Neuronal stem cell (in vitro differentiated cells): ENCODE data around the gene FHIT.

Experiments used
- DNase-seq: peaks from one replicate; pipeline ENCODE4 v3.0.0-alpha.2; 2013; ENCODE audit warnings: low spot score
- H2AFZ ChIP-seq: one replicate; pipeline ENCODE4 v1.6.1; 2013; ENCODE audit warnings: mild to moderate bottlenecking, low read length, inconsistent platforms
- H2AK5ac ChIP-seq: 2 replicates; pipeline ENCODE4 v1.6.1; 2013; ENCODE audit warnings: low read depth, mild to moderate bottlenecking, inconsistent platforms, low read length, moderate library complexity, mixed read lengths
- H2BK120ac ChIP-seq: 2 replicates; pipeline ENCODE4 v1.6.1; 2013; ENCODE audit warnings: low read depth, mild to moderate bottlenecking, inconsistent platforms, low read length, moderate library complexity, mixed read lengths
- H2BK12ac ChIP-seq: one replicate; pipeline ENCODE4 v1.6.1; 2013; ENCODE audit warnings: low read length, inconsistent platforms
- H2BK15ac ChIP-seq: 2 replicates; pipeline ENCODE4 v1.6.1; 2013; ENCODE audit warnings: mild to moderate bottlenecking, low read length, inconsistent platforms, mixed read lengths
- H2BK5ac ChIP-seq: one replicate; pipeline ENCODE4 v1.6.1; 2013; ENCODE audit warnings: inconsistent platforms, mild to moderate bottlenecking, low read length, moderate library complexity
- H3K14ac ChIP-seq: one replicate; pipeline ENCODE4 v1.6.1; 2013; ENCODE audit warnings: low read length, inconsistent platforms
- H3K18ac ChIP-seq: 2 replicates; pipeline ENCODE4 v1.6.1; 2013; ENCODE audit warnings: low read length, inconsistent platforms
- H3K23ac ChIP-seq: 2 replicates; pipeline ENCODE4 v1.6.1; 2013; ENCODE audit warnings: low read depth, mild to moderate bottlenecking, mixed read lengths, low read length, inconsistent platforms; ENCODE audit not compliant: poor library complexity
- H3K27ac ChIP-seq: replicated peaks from 3 replicates; pipeline ENCODE4 v1.5.1; 2013; ENCODE audit warnings: low read length, inconsistent platforms
- H3K27me3 ChIP-seq, 3 experiments: 2 replicates each; pipeline ENCODE4 v1.6.1; 2013; ENCODE audit warnings: low read length in 3 of 3, mild to moderate bottlenecking in 2 of 3, inconsistent platforms in 1 of 3, low read depth in 1 of 3, mixed read lengths in 1 of 3, moderate library complexity in 1 of 3; ENCODE audit not compliant: control insufficient read depth in 3 of 3, insufficient read depth in 3 of 3
- H3K36me3 ChIP-seq, 2 donors: replicated peaks in 1 of 2; 2 replicates each; pipeline ENCODE4 v1.6.1; 2013; ENCODE audit warnings: low read length in 2 of 2; ENCODE audit not compliant: control insufficient read depth in 2 of 2, insufficient read depth in 2 of 2
- H3K4ac ChIP-seq: 2 replicates; pipeline ENCODE4 v1.6.1; 2013; ENCODE audit warnings: inconsistent platforms, mild to moderate bottlenecking, low read length, moderate library complexity
- H3K4me1 ChIP-seq, 2 donors: 1 replicate in 1 of 2; 2 replicates in 1 of 2; pipeline ENCODE4 v1.6.1; 2013; ENCODE audit warnings: low read length in 2 of 2, low read depth in 1 of 2; ENCODE audit not compliant: control insufficient read depth in 2 of 2, insufficient read depth in 1 of 2
- H3K4me2 ChIP-seq: one replicate; pipeline ENCODE4 v1.6.1; 2013; ENCODE audit warnings: mild to moderate bottlenecking, low read length, inconsistent platforms; ENCODE audit not compliant: insufficient read depth, poor library complexity, severe bottlenecking
- H3K4me3 ChIP-seq, 2 donors: 2 replicates each; pipeline ENCODE4 v1.5.1; 2013; ENCODE audit warnings: low read length in 2 of 2, mild to moderate bottlenecking in 2 of 2, inconsistent platforms in 1 of 2, moderate library complexity in 1 of 2
- H3K79me1 ChIP-seq: one replicate; pipeline ENCODE4 v1.6.1; 2013; ENCODE audit warnings: low read depth, mild to moderate bottlenecking, inconsistent platforms, low read length, moderate library complexity
- H3K9ac ChIP-seq: one replicate; pipeline ENCODE4 v1.6.1; 2013; ENCODE audit warnings: mild to moderate bottlenecking, low read depth, low read length, inconsistent platforms; ENCODE audit not compliant: poor library complexity
- H3K9me3 ChIP-seq, 2 donors: replicated peaks in 1 of 2; 2 replicates each; pipeline versions ENCODE3 to v1.6.1; 2013; ENCODE audit warnings: low read length in 2 of 2, mild to moderate bottlenecking in 2 of 2, inconsistent platforms in 1 of 2, low read depth in 1 of 2, mixed read lengths in 1 of 2, moderate library complexity in 1 of 2; ENCODE audit not compliant: control insufficient read depth in 2 of 2, insufficient read depth in 1 of 2
- H4K8ac ChIP-seq: one replicate; pipeline ENCODE4 v1.6.1; 2013; ENCODE audit warnings: low read depth, mild to moderate bottlenecking, inconsistent platforms, low read length, moderate library complexity
- H4K91ac ChIP-seq: one replicate; pipeline ENCODE4 v1.6.1; 2013; ENCODE audit warnings: low read length, low read depth, mild to moderate bottlenecking, inconsistent platforms; ENCODE audit not compliant: poor library complexity
- WGBS, 2 donors: extraction: QIAGEN DNeasy Blood & Tissue Kit; methylation state at CpG; one replicate each; pipeline ENCODE4 v1.1.7; 2013; ENCODE audit warnings: missing lambda C conversion rate in 2 of 2, mixed read lengths in 1 of 2; ENCODE audit not compliant: insufficient read length in 2 of 2, insufficient replicate concordance in 1 of 2; ENCODE audit errors: extremely low coverage in 2 of 2; 5-methylcytosine and 5-hydroxymethylcytosine counted together

FHIT gene

GRCh38 chr3:60065227-60065868 is 1185.9 kb downstream of the FHIT start:
- no peak for DNase-seq
- Histone ChIP-seq H4K91ac (no peak overlapping the region), H3K4me2 (no peak overlapping the region), H2BK15ac (no peak overlapping the region), H2AFZ (no peak overlapping the region), H3K4me3 (no peak overlapping the region), H2BK5ac (no peak overlapping the region), H3K36me3 (no peaks in the 10 kb centered on the region), H3K4ac (no peak overlapping the region), H3K23ac (no peak overlapping the region), H3K9me3 (no peaks in the 10 kb centered on the region), H3K27ac (no peak overlapping the region), H3K27me3 (no peaks in the 10 kb centered on the region), H3K4me1 (no peaks in the 10 kb centered on the region), H2BK12ac (no peak overlapping the region), H2AK5ac (no peak overlapping the region), H3K14ac (no peak overlapping the region), H2BK120ac (no peak overlapping the region), H3K18ac (no peak overlapping the region), H3K79me1 (no peaks in the 10 kb centered on the region), H3K9ac (no peak overlapping the region), H4K8ac (no peak overlapping the region)
- WGBS, 2 donors: no CpG with 5 or more reads among the region's 2 CpGs

GRCh38 chr3:60064210-60065178 is 1186.8 kb downstream of the FHIT start:
- Histone ChIP-seq H3K79me1 (no peaks in the 10 kb centered on the region), H2AFZ (no peak overlapping the region), H3K4me2 (no peak overlapping the region), H3K14ac (no peak overlapping the region), H3K4me3 (no peak overlapping the region), H2BK15ac (no peak overlapping the region), H3K27me3 (no peaks in the 10 kb centered on the region), H3K4ac (no peak overlapping the region), H3K9me3 (no peaks in the 10 kb centered on the region), H3K36me3 (no peaks in the 10 kb centered on the region), H3K23ac (no peak overlapping the region), H2BK12ac (no peak overlapping the region), H3K27ac (no peak overlapping the region), H3K18ac (no peak overlapping the region), H2BK5ac (no peak overlapping the region), H3K9ac (no peak overlapping the region), H3K4me1 (no peaks in the 10 kb centered on the region), H2AK5ac (no peak overlapping the region), H4K91ac (no peak overlapping the region), H4K8ac (no peak overlapping the region), H2BK120ac (no peak overlapping the region)
- WGBS, 2 donors: no CpG with 5 or more reads among the region's 3 CpGs
- no peak for DNase-seq

GRCh38 chr3:60056404-60056803 is 1194.8 kb downstream of the FHIT start:
- no peaks in the 10 kb centered on the region for H3K27me3 ChIP-seq
- H2BK120ac ChIP-seq: no peak overlapping the region
- no peak overlapping the region for H3K4me3 ChIP-seq
- no peak overlapping the region for H3K14ac ChIP-seq
- no peak overlapping the region for H2BK12ac ChIP-seq
- no peak overlapping the region for H2AFZ ChIP-seq
- no peaks in the 10 kb centered on the region for H3K36me3 ChIP-seq
- H2BK15ac ChIP-seq: no peak overlapping the region
- H3K18ac ChIP-seq: no peak overlapping the region
- H3K79me1 ChIP-seq: no peaks in the 10 kb centered on the region
- no CpG with 5 or more reads among the region's 4 CpGs for WGBS, 2 donors
- no peak overlapping the region for H4K91ac ChIP-seq
- H3K9me3 ChIP-seq: no peaks in the 10 kb centered on the region
- H3K27ac ChIP-seq: no peak overlapping the region
- H3K4me1 ChIP-seq: no peaks in the 10 kb centered on the region
- H3K4ac ChIP-seq: no peak overlapping the region
- no peak overlapping the region for H3K23ac ChIP-seq
- no peak overlapping the region for H3K9ac ChIP-seq
- no peak for DNase-seq
- no peak overlapping the region for H2BK5ac ChIP-seq
- no peak overlapping the region for H3K4me2 ChIP-seq
- H2AK5ac ChIP-seq: no peak overlapping the region
- no peak overlapping the region for H4K8ac ChIP-seq

GRCh38 chr3:60055765-60056164 is 1195.5 kb downstream of the FHIT start:
- no peak overlapping the region for H2AK5ac ChIP-seq
- no peaks in the 10 kb centered on the region for H3K4me1 ChIP-seq
- no peak overlapping the region for H2BK5ac ChIP-seq
- no peak overlapping the region for H4K91ac ChIP-seq
- no peaks in the 10 kb centered on the region for H3K79me1 ChIP-seq
- no peak overlapping the region for H4K8ac ChIP-seq
- no peak overlapping the region for H3K4me2 ChIP-seq
- H3K4me3 ChIP-seq: no peak overlapping the region
- WGBS, 2 donors: no CpG with 5 or more reads among the region's 6 CpGs
- H3K23ac ChIP-seq: no peak overlapping the region
- H3K14ac ChIP-seq: no peak overlapping the region
- no peak overlapping the region for H2BK15ac ChIP-seq
- DNase-seq: no peak
- H3K27ac ChIP-seq: no peak overlapping the region
- H3K36me3 ChIP-seq: no peaks in the 10 kb centered on the region
- no peak overlapping the region for H3K9ac ChIP-seq
- H2BK120ac ChIP-seq: no peak overlapping the region
- no peaks in the 10 kb centered on the region for H3K27me3 ChIP-seq
- no peak overlapping the region for H2BK12ac ChIP-seq
- no peak overlapping the region for H2AFZ ChIP-seq
- no peak overlapping the region for H3K18ac ChIP-seq
- H3K4ac ChIP-seq: no peak overlapping the region
- H3K9me3 ChIP-seq: no peaks in the 10 kb centered on the region
